Parathyroid adenoma (tissue), 2 donors: Measurements from ENCODE around the gene ARL5A.
"Not testable (repeated sequence)": the region's sequence is repeated elsewhere in the genome, so short reads cannot be mapped to it uniquely, and the experiment has no call there.

Experiments
- H2AFZ ChIP-seq: fragments of 300-600 bp; sonication (generic); one replicate; pipeline ENCODE4 v1.7.0; 2017; ENCODE audit warnings: antibody characterized with exemption, mild to moderate bottlenecking
- H3K27ac ChIP-seq: fragments of 300-600 bp; sonication (generic); one replicate; pipeline ENCODE4 v1.7.0; 2017
- H3K27me3 ChIP-seq: fragments of 300-600 bp; sonication (generic); one replicate; pipeline ENCODE4 v1.7.0; 2017; ENCODE audit warnings: low read length; ENCODE audit not compliant: control insufficient read depth, insufficient read depth
- H3K36me3 ChIP-seq: fragments of 300-600 bp; sonication (generic); one replicate; pipeline ENCODE4 v1.7.0; 2017; ENCODE audit warnings: low read length; ENCODE audit not compliant: control insufficient read depth, insufficient read depth
- H3K4me1 ChIP-seq: fragments of 300-600 bp; sonication (generic); one replicate; pipeline ENCODE4 v1.7.0; 2017; ENCODE audit warnings: control low read depth
- H3K4me2 ChIP-seq: fragments of 300-600 bp; sonication (generic); one replicate; pipeline ENCODE4 v1.7.0; 2017; ENCODE audit warnings: low read length
- H3K4me3 ChIP-seq: fragments of 300-600 bp; sonication (generic); one replicate; pipeline ENCODE4 v1.7.0; 2017; ENCODE audit warnings: low read depth, low read length
- H3K79me2 ChIP-seq: fragments of 300-600 bp; sonication (generic); one replicate; pipeline ENCODE4 v1.7.0; 2017; ENCODE audit warnings: control low read depth
- H3K9ac ChIP-seq: fragments of 300-600 bp; sonication (generic); one replicate; pipeline ENCODE4 v1.7.0; 2017; ENCODE audit warnings: mild to moderate bottlenecking
- H3K9me3 ChIP-seq: fragments of 300-600 bp; sonication (generic); one replicate; pipeline ENCODE4 v1.7.0; 2017; ENCODE audit warnings: low read length; ENCODE audit not compliant: control insufficient read depth
- TF ChIP-seq, protein P1 (sequence below): fragments of 300-600 bp; sonication (generic); IDR thresholded peaks from one replicate; pipeline ENCODE4 v1.7.0; 2017; ENCODE audit warnings: antibody characterized with exemption, mild to moderate bottlenecking
- donor health status: primary hyperparathyroidism.

The ARL5A gene, protein sequence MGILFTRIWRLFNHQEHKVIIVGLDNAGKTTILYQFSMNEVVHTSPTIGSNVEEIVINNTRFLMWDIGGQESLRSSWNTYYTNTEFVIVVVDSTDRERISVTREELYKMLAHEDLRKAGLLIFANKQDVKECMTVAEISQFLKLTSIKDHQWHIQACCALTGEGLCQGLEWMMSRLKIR

DNA sequence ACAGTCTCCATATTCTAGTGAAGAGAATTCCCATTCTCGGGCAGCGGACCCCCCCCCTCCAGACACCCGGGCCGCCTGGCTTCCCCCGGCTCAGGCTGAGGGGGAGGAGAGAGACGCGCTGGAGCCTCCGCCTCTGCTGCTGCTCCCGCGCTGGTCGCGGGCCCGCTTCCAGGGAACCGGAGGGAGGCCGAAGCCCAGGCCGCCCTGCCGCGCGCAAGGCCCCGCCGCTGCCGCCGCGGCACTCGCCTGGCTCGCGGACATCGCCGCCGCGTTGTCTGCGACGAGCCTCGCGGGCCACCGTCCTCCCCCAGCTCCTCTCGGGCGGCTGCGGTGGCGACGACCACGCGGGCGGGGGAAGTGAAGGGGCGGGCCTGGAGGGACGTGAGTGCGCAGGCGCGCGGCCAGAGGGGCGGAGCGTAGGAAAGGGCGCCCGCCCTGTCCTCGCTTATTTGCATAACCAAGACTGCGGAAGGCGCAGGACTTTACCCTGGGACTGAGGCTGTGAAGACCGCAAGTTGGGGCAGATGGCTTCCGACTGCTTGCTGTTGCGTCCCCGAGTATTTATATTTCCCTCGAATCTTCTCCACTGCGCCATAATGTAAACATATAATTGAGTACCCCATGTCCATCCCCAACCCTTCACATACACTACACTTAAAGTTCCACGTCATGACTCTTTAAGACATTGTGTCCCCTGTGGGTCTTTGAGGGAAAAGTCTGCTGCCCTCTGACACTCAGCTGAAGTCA lies at the start of gene ARL5A:
Gene ARL5A (minus strand): TSS at position 279 of the 747 bp plus-strand sequence. CDS start 245 bp downstream, at position 34.
- peak within 1 kb of the TSS; percentile 54 for H3K27ac ChIP-seq
- H3K4me1 ChIP-seq, result peaks cover 5% of the 10 kb centered on the region
- TF ChIP-seq, protein P1, sequence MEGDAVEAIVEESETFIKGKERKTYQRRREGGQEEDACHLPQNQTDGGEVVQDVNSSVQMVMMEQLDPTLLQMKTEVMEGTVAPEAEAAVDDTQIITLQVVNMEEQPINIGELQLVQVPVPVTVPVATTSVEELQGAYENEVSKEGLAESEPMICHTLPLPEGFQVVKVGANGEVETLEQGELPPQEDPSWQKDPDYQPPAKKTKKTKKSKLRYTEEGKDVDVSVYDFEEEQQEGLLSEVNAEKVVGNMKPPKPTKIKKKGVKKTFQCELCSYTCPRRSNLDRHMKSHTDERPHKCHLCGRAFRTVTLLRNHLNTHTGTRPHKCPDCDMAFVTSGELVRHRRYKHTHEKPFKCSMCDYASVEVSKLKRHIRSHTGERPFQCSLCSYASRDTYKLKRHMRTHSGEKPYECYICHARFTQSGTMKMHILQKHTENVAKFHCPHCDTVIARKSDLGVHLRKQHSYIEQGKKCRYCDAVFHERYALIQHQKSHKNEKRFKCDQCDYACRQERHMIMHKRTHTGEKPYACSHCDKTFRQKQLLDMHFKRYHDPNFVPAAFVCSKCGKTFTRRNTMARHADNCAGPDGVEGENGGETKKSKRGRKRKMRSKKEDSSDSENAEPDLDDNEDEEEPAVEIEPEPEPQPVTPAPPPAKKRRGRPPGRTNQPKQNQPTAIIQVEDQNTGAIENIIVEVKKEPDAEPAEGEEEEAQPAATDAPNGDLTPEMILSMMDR, result no peak

GRCh38 chr2:151875631-151876030 lies 47.4 kb upstream of the ARL5A start:
- not testable (repeated sequence) for H3K79me2 ChIP-seq, H3K4me3 ChIP-seq, H3K4me1 ChIP-seq, H3K9me3 ChIP-seq, H2AFZ ChIP-seq, H3K4me2 ChIP-seq, H3K9ac ChIP-seq, H3K27me3 ChIP-seq, H3K27ac ChIP-seq, H3K36me3 ChIP-seq

More for the DNA sequence above, at the start of gene ARL5A:
- Histone ChIP-seq H3K4me3 (peak within 1 kb of the TSS; percentile 85), H3K9me3 (no peaks in the 10 kb centered on the region), H3K4me2 (peak within 1 kb of the TSS; percentile 87), H3K36me3 (no peaks in the 10 kb centered on the region), H2AFZ (peak within 1 kb of the TSS; percentile 76), H3K9ac (peak within 1 kb of the TSS; percentile 59), H3K79me2 (peaks cover 11% of the 10 kb centered on the region), H3K27me3 (no peaks in the 10 kb centered on the region)

DNA sequence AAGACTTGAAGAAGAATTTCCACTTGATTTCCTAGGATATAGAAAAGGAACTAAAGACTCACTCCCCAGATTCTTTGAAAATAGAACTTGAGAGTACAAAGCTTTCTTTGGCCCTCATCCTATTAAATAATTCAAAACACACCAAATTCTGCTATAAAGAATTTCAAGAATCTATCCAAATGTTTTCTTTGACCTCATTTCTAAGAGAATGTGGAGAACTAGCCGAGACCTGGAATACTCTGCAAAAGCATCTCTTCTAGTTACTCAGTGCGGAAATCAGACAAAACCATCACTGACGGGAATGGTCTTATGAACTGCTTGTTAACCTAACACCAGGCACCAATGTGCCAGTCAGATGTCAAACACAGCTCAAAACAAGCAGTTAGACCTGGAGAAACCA lies 44.2 kb upstream of the ARL5A start:
- no peak overlapping the region for H3K4me2 ChIP-seq
- no peak overlapping the region for H3K4me3 ChIP-seq
- no peak overlapping the region for H2AFZ ChIP-seq
- no peak overlapping the region for H3K27ac ChIP-seq
- H3K4me1 ChIP-seq, result no peaks in the 10 kb centered on the region
- no peaks in the 10 kb centered on the region for H3K36me3 ChIP-seq
- no peaks in the 10 kb centered on the region for H3K27me3 ChIP-seq
- TF ChIP-seq, protein P1, result no peak
- H3K79me2 ChIP-seq, result no peaks in the 10 kb centered on the region
- no peaks in the 10 kb centered on the region for H3K9me3 ChIP-seq
- H3K9ac ChIP-seq, result no peak overlapping the region

GRCh38 chr2:151869291-151869690 lies 41.1 kb upstream of the ARL5A start:
- H3K4me2 ChIP-seq, result no peak overlapping the region
- H3K79me2 ChIP-seq, result no peaks in the 10 kb centered on the region
- H3K36me3 ChIP-seq, result no peaks in the 10 kb centered on the region
- H3K9ac ChIP-seq, result no peak overlapping the region
- no peak overlapping the region for H3K4me3 ChIP-seq
- H3K4me1 ChIP-seq, result no peaks in the 10 kb centered on the region
- TF ChIP-seq, protein P1, result no peak
- no peak overlapping the region for H3K27ac ChIP-seq
- H3K27me3 ChIP-seq, result no peaks in the 10 kb centered on the region
- H3K9me3 ChIP-seq, result no peaks in the 10 kb centered on the region
- no peak overlapping the region for H2AFZ ChIP-seq

GRCh38 chr2:151862700-151863099 lies 34.5 kb upstream of the ARL5A start:
- no peak overlapping the region for H2AFZ ChIP-seq
- H3K36me3 ChIP-seq, result no peaks in the 10 kb centered on the region
- TF ChIP-seq, protein P1, result no peak
- no peak overlapping the region for H3K27ac ChIP-seq
- no peaks in the 10 kb centered on the region for H3K79me2 ChIP-seq
- no peak overlapping the region for H3K4me2 ChIP-seq
- H3K4me1 ChIP-seq, result no peaks in the 10 kb centered on the region
- H3K4me3 ChIP-seq, result no peak overlapping the region
- no peak overlapping the region for H3K9ac ChIP-seq
- H3K9me3 ChIP-seq, result no peaks in the 10 kb centered on the region
- H3K27me3 ChIP-seq, result no peaks in the 10 kb centered on the region
